CD4-positive, alpha-beta T cell treated with Interleukin-10 for 1 hour (primary cell): ENCODE measurements around the gene NAXD.
"Not testable (repeated sequence)": the region's sequence is repeated elsewhere in the genome, so short reads cannot be mapped to it uniquely, and the experiment has no call there.

Source experiments
- DNase-seq: peaks from one replicate; pipeline ENCODE4 v3.0.0-alpha.2; 2020

NAXD gene

DNA sequence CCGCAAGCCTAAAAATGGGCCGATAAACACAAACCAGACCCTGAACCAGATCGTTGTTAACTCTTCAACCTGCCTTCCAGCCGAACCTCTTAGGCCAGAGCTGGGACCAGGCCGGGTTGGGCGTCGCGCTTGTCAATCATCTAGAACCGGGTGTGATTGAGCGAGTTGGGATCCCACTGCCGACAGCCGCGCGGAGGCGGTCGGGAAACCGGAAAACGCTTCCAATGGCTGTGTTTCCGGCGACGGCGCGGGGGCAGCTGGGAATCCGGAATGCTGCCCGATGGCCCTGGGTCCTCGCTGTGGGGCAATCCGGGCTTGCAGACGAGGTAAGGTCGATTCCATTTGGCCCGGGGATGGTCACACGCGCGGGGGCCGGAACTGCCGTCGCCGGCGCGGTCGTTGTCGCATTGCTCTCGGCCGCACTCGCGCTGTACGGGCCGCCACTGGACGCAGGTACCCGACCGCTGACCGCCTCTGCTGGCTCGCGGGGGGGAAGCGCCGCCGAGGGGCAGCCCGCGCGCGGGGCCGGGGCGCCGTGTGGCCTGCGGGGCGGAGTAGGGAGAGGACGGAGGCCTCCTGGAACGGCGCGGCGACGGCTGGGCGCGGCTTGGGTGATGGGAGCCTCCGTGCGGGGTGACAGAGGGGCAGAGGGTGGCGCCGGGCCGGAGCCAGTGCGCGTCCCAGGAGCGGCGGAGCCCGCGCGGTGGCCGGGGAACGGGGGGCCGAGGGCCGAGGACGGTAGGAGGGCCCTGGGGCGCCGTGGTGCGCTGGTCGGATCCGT lies at the start of gene NAXD:
TSS of gene NAXD (plus strand) at position 224 of the 781 bp plus-strand sequence. CDS start at position 281, 57 bp downstream.
- DNase-seq = peak; percentile 82

- DNase-seq = no peak
These were observed 49.2 kb upstream of the NAXD start for GRCh38 chr13:110566171-110566570.

- DNase-seq = no peak
These were observed 46.7 kb upstream of the NAXD start for GRCh38 chr13:110568612-110569011.

DNA sequence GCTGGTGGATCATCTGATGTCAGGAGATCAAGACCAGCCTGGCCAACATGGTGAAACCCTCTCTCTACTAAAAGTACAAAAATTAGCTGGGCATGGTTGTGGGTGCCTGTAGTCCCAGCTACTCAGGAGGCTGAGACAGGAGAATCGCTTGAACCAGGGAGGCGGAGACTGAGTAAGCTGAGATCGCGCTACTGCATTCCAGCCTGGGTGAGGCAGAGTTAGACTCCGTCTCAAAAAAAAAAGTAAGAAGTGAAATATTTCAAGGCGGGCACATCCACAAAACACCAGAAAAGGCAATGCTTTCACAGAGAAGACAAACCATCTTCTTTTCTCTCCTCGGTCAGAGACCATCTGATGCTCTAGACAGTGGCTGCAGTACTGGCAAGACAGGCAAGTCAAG lies 45.4 kb upstream of the NAXD start:
- not testable (repeated sequence) for DNase-seq

DNA sequence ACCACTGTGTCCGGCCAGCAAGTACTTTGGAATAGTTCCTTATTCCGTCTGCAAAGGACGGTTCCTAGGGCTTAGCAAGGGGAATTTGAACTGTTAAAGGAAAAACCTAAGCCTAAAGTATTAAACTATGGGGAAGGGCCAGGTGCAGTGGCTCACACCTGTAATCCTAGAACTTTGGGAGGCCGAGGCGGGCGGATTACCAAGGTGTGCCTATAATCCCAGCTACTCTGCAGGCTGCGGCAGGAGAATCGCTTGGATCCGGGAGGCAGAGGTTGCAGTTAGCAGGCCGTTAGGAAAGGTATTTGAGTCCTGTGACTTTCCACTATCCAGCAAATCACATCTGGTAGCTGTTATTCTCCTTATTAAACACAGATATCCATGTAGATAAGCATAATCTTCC lies 44.5 kb upstream of the NAXD start:
- DNase-seq = no peak

DNA sequence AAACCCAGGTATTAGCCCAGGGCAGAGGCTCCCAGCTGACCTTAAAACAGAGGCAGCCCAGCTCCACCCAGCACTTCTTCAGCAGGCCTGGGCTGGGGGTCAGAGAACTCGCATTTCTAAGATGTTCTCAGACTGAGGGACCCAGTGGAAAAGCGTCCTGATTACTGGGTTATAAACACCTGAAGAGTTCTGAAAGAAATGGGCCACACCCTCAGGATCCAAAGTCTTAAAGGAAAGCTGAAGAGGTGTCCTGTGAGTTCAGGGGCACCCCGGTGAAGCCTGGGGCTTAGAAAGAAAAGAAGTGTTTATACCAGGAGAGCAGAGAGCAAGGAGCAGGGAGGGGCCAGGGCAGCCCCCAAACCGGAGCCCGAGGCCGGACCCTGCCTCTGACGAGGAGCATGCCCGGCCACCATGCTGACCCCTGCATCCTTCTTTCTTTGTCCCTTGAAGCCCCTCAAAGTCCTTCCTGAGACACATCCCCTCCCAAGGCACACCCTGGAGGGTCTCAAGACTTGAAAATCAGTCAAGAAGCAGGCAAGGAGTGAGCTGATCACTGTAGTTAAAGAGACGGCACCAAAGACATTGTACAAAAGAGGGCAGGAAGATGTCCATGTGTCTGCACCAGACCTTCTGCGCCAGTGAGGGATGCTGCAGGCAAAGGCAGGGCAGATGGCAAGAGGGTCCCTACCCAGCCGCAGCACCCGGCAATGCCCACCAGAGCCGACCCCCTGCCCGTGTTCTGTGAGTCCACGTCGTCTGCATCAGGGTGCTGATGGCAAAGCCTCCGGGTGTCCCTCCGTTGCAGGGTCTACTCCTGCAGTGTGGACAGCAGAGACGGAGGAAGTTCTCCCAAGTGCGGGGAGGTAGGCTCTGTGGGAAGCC lies 43.2 kb upstream of the NAXD start:
- no peak for DNase-seq

DNA sequence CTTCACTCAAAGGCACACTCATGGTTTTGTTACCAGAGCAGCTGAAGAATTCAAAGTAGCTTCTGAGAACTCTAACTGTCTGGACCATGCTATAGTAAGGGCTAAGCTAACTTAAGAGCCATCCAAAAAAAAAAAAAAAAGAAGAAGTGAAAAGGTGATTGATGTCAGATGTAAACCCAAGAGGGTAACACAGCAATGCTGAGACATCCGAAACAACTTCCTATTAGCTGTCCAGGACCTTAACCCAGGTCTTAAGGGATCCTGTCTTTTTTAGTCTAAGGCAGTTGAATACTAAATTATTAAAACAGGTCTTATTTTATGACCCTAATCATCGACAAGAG lies 42.6 kb upstream of the NAXD start:
- no peak for DNase-seq

- DNase-seq = no peak
These were observed 41.2 kb upstream of the NAXD start for GRCh38 chr13:110574161-110574560.

GRCh38 chr13:110575322-110576069 lies 39.8 kb upstream of the NAXD start:
- DNase-seq = no peak

DNA sequence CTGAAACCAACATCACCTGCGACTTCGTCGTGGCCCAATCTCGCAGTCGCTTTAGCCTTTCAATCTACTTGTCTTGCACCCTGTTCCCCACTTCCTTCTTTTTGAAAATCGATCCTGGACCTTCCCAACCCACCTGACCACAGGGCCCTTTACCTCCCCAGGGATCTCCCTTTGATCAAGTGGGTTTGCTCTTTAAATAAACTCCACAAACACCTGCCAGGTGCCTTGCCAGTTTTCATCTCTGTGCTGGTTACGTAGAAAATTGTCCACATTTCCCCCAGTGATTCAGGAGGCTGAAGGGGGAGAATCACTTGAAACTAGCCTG lies 39.3 kb upstream of the NAXD start:
- no peak for DNase-seq

DNA sequence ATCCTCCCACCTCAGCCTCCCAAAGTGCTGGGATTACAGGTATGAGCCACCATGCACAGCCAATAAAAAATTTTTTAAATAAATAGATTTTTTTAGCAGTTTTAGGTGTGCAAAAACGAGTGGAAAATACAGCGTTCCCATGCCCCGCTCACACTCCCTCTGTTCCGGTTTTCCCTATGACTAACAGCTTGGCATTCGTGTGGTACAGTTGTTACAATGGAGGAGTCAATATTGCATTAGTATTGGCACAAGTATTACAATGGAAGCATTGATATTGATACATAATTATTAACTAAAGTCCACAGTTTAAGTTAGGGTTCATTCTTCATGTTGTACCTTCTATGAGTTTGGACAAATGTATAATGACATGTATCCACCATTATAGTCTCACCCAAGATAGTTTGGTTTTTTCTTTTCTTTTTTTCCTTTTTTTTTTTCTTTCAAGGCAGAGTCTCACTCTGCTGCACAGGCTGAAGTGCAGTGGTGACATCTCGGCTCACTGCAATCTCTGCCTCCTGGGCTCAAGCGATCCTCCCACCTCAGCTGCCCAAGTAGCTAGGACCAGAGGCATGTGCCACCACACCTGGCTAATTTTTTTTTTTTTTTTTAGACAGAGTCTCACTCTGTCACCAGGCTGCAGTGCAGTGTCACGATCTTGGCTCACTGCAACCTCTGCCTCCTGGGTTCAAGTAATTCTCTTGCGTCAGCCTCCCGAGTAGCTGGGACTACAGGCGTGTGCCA lies 38.4 kb upstream of the NAXD start:
- no peak for DNase-seq

GRCh38 chr13:110578363-110578762 lies 37.0 kb upstream of the NAXD start:
- DNase-seq = no peak

DNA sequence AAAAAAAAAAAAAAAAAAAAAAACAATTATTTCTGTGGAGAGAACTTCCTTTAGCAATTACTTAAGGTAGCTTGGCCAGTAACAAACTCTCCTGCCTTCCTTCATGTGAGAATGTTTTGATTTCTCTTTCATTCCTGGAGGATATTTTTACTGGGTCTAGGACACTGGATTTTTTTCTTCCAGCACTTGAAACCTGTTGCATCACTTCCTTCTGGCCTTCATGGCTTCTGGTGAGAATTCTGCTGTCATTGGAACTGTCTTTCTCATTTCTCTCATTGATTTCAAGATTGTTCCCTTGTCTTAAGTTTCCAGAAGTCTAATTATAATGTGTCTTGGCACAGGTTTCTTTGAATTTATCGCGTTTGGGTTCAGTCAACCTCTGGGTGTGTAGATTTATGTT lies 34.5 kb upstream of the NAXD start:
- DNase-seq = no peak

- no peak for DNase-seq
These were observed 33.7 kb upstream of the NAXD start for GRCh38 chr13:110581506-110582185.

- DNase-seq = no peak
These were observed 32.9 kb upstream of the NAXD start for GRCh38 chr13:110582421-110582954.

GRCh38 chr13:110583178-110583865 lies 32.0 kb upstream of the NAXD start:
- no peak for DNase-seq

GRCh38 chr13:110589793-110590390 lies 25.5 kb upstream of the NAXD start:
- no peak for DNase-seq

- no peak for DNase-seq
These were observed 24.8 kb upstream of the NAXD start for GRCh38 chr13:110590577-110590976.

DNA sequence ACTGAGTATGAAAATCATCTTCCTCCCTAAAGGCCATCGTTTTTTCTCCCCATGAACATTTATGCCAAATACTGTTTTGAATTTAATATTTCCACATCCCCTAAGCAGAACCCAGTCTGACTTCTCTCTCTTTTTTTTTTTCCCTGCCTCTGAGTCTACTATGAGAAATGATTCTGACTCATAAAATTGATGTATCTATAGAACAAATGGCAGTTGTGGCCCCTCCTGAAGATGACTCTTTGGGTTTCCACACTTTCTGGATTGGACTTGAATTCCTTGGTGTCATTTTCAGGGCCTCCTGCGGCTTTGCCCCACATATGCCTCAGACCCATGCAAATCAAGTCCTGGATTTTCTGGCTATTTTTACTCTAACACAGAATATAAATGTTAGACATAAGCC lies 22.7 kb upstream of the NAXD start:
- no peak for DNase-seq

- peak; percentile 56 for DNase-seq
These were observed 21.8 kb upstream of the NAXD start for GRCh38 chr13:110593430-110594130.
